NCI-H69 (cell line): Measurements from ENCODE around the gene SCAP.

Experiments
- DNase-seq: peaks from one replicate; lab custom pipeline; 2025; lab: John Stamatoyannopoulos, UW

The SCAP gene

DNA sequence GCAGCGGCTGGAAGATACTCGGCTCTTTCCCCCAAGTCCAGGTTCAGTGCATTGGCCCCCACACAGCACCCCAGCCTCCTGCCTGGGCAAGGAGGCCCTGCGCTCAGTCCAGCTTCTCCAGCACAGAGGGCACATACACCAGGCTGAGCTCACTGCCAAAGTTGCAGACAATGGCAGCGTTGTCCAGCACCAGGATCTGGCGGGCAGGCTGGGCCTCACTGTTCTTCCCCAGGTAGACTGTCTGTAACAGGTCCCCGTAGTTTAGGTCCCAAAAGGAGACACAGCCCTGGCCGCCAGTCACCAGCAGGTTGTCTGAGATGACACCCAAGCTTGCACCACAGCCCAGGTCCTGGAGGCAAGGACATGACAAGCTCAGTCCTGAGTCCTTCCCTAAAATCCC lies 62.0 kb downstream of the SCAP start:
- DNase-seq, result no peak

DNA sequence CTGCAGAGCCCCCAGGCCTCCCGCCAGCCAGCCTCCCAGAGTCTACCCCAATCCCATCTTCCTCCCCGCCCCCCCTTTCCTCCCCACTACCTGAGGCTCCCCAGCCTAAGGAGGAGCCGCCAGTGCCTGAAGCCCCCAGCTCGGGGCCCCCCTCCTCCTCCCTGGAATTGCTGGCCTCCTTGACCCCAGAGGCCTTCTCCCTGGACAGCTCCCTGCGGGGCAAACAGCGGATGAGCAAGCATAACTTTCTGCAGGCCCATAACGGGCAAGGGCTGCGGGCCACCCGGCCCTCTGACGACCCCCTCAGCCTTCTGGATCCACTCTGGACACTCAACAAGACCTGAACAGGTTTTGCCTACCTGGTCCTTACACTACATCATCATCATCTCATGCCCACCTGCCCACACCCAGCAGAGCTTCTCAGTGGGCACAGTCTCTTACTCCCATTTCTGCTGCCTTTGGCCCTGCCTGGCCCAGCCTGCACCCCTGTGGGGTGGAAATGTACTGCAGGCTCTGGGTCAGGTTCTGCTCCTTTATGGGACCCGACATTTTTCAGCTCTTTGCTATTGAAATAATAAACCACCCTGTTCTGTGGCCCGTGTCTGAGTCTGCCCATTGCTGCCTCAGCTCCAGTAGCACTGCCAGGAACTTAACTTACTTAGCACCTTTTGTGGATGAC lies 62.8 kb downstream of the SCAP start:
- no peak for DNase-seq

DNA sequence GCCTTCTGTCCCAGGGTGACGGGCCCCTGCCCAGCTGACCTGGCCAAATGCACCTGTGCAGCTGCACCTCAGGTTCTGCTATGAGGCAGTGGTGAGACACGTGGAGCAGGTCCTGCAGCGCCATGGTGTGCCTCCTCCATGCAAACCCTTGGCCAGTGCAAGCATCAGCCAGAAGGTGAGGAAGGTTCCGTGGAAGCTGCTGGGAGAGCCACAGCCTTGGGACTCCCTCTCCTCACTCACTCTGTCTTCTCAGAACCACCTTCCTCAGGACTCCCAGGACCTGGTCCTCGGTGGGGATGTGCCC lies 63.3 kb downstream of the SCAP start:
- no peak for DNase-seq

DNA sequence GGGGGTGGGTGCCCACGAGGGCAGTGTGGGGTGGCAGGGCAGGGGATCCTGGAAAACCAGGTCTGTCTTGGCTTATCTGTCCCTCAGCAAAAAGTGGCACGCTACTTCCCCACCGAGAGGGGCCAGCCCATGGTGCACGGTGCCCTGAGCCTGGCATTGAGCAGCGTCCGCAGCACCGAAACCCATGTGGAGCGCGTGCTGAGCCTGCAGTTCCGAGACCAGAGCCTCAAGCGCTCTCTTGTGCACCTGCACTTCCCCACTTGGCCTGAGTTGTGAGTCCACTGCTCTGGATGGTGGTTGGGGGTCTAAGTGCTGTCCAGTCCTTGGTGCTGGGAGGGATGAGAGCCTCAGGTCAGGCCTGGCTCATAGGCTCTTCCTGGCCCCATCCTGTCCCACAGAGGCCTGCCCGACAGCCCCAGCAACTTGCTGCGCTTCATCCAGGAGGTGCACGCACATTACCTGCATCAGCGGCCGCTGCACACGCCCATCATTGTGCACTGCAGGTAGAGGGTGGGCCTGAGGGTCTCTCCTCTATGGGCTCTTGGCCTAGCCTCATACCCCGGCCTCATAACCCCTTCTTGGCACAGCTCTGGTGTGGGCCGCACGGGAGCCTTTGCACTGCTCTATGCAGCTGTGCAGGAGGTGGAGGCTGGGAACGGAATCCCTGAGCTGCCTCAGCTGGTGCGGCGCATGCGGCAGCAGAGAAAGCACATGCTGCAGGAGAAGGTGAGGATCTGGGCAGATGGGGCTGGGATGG lies 63.9 kb downstream of the SCAP start:
- DNase-seq, result no peak

DNA sequence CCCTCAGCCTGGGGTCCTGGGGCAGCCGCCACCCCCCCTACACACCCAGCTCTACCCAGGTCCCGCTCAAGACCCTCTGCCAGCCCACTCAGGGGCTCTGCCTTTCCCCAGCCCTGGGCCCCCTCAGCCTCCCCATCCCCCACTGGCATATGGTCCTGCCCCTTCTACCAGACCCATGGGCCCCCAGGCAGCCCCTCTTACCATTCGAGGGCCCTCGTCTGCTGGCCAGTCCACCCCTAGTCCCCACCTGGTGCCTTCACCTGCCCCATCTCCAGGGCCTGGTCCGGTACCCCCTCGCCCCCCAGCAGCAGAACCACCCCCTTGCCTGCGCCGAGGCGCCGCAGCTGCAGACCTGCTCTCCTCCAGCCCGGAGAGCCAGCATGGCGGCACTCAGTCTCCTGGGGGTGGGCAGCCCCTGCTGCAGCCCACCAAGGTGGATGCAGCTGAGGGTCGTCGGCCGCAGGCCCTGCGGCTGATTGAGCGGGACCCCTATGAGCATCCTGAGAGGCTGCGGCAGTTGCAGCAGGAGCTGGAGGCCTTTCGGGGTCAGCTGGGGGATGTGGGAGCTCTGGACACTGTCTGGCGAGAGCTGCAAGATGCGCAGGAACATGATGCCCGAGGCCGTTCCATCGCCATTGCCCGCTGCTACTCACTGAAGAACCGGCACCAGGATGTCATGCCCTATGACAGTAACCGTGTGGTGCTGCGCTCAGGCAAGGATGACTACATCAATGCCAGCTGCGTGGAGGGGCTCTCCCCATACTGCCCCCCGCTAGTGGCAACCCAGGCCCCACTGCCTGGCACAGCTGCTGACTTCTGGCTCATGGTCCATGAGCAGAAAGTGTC lies 64.7 kb downstream of the SCAP start:
- DNase-seq, result no peak

DNA sequence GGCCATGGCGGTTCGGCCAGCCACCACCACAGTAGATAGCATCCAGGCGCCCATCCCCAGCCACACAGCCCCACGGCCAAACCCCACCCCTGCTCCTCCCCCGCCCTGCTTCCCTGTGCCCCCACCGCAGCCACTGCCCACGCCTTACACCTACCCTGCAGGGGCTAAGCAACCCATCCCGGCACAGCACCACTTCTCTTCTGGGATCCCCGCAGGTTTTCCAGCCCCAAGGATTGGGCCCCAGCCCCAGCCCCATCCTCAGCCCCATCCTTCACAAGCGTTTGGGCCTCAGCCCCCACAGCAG lies 65.4 kb downstream of the SCAP start:
- DNase-seq, result no peak

DNA sequence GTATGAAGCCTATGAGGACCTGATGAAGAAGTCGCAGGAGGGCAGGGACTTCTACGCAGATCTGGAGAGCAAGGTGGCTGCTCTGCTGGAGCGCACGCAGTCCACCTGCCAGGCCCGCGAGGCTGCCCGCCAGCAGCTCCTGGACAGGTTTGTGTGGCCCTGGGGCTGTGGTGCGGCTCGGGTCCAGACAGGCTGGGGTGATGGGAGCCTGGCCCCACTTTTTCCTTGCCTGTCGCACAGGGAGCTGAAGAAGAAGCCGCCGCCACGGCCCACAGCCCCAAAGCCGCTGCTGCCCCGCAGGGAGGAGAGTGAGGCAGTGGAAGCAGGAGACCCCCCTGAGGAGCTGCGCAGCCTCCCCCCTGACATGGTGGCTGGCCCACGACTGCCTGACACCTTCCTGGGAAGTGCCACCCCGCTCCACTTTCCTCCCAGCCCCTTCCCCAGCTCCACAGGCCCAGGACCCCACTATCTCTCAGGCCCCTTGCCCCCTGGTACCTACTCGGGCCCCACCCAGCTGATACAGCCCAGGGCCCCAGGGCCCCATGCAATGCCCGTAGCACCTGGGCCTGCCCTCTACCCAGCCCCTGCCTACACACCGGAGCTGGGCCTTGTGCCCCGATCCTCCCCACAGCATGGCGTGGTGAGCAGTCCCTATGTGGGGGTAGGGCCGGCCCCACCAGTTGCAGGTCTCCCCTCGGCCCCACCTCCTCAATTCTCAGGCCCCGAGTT lies 65.9 kb downstream of the SCAP start:
- DNase-seq, result no peak

DNA sequence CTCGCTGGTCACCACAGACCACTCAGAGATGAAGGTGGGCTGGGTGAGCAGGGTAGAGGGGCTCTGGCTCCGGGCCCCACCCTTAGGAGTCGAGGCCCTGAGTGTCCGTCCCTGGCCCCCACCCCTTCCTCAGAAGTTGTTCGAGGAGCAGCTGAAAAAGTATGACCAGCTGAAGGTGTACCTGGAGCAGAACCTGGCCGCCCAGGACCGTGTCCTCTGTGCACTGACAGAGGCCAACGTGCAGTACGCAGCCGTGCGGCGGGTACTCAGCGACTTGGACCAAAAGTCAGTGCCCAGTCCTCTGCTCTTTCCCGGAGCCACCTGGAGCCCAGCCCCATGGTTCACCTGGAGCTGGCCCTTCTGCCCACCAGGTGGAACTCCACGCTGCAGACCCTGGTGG lies 66.5 kb downstream of the SCAP start:
- no peak for DNase-seq

DNA sequence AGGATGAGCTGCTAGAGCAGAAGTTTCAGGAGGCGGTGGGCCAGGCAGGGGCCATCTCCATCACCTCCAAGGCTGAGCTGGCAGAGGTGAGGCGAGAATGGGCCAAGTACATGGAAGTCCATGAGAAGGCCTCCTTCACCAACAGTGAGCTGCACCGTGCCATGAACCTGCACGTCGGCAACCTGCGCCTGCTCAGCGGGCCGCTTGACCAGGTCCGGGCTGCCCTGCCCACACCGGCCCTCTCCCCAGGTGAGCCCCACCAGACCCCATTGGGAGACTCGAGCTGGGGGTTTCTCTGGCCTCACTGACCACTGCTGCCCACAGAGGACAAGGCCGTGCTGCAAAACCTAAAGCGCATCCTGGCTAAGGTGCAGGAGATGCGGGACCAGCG lies 66.9 kb downstream of the SCAP start:
- DNase-seq, result no peak

DNA sequence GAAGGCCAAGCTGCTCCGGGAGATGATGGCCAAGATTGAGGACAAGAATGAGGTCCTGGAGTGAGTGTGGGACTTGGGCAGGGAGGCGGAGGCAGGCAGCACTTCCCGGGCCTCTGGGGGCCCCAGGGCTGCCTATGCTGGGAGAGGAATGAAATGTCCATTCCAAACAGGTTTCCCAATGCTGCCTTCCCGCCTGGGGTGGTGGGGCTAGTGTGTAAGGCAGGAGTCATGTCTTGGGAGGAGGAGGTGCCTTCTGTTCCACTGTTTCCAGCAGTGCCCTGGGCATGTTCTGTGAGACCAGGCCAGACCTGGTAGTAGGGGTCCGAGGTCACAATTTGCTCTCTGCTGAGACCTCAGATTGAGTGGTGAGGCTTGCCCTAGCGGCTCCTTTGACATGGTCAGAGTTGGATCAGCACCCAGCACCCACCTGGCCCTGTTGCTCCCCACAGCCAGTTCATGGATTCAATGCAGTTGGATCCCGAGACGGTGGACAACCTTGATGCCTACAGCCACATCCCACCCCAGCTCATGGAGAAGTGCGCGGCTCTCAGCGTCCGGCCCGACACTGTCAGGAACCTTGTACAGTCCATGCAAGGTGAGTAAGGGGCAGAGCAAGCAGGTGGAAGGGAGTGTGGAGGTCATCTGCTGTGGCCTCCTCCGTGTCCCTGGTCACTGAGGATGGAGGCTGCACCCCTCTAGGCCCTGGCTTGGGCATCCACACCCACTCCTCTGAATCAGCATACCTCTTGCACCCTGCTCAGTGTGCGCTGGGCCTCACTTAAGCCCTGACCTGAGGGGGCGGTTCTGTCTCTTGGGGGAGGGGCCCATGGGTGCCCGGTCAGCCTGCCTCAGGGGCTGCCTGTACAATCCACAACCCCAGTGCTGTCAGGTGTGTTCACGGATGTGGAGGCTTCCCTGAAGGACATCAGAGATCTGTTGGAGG lies 67.6 kb downstream of the SCAP start:
- no peak for DNase-seq

DNA sequence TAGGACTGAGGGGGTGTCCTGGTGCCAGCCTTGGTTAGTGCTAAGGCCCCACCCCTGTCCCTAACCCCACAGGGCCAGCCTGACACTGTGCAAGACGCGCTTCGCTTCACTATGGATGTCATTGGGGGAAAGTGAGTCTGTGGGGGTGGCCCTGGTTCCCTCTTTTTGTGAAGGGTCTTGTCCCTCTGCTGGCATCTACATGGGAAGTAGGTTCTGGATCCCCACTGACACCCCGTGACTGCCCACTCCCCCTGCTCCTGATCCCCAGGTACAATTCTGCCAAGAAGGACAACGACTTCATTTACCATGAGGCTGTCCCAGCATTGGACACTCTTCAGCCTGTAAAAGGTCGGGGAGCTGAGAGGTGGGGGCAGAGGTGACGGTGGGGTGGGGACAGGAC lies 68.5 kb downstream of the SCAP start:
- DNase-seq, result no peak

DNA sequence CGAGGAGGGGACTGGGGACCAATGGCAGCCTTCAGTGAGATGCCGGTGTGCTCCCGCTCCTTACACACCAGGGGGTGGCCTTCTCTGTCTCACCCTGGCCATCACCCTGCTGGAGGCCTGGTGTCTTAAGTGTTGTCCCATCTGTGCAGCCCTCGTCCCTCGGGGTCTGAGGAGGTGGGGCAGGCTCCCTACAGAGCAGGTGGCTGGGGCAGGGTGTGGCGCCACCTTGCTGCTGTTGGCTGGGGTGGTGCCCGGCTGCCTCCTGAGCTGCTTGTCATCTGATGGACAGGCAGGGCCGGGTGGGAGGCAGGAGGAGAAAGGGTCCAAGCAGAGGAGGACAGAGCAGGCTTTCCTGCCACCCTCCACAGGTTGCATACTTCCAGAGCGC lies 69.0 kb downstream of the SCAP start:
- DNase-seq, result peak; percentile 4

DNA sequence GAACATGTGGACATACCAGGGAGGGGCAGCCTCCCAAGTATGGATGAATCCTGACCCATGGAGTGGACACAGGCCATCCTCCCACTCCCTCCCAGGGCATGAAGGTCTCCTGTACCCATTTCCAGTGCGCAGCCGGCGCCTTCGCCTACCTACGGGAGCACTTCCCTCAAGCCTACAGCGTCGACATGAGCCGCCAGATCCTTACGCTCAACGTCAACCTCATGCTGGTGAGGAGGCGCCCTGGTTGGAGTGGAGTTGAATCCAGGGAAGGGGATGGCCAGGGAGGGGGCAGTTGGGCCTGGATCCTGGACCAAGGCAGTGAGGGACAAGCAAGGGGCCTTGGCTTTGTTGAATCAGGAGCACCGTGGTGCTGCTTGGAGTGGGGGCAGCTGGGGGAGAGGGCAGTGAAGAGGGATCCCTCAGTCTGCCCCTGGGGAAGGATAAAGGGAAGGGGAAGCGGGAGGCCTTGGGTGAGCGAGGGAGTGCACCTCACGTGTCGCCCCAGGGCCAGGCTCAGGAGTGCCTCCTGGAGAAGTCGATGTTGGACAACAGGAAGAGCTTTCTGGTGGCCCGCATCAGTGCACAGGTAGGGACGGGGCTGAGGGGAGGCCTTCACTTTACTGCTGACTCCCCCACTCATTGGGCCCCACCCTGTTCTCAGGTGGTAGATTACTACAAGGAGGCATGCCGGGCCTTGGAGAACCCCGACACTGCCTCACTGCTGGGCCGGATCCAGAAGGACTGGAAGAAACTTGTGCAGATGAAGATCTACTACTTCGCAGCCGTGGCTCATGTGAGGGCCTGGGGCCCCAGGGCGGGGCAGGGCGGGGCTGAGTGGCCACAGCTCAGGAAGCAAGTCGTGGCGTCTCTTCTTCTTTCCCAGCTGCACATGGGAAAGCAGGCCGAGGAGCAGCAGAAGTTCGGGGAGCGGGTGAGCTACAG lies 69.7 kb downstream of the SCAP start:
- no peak for DNase-seq

DNA sequence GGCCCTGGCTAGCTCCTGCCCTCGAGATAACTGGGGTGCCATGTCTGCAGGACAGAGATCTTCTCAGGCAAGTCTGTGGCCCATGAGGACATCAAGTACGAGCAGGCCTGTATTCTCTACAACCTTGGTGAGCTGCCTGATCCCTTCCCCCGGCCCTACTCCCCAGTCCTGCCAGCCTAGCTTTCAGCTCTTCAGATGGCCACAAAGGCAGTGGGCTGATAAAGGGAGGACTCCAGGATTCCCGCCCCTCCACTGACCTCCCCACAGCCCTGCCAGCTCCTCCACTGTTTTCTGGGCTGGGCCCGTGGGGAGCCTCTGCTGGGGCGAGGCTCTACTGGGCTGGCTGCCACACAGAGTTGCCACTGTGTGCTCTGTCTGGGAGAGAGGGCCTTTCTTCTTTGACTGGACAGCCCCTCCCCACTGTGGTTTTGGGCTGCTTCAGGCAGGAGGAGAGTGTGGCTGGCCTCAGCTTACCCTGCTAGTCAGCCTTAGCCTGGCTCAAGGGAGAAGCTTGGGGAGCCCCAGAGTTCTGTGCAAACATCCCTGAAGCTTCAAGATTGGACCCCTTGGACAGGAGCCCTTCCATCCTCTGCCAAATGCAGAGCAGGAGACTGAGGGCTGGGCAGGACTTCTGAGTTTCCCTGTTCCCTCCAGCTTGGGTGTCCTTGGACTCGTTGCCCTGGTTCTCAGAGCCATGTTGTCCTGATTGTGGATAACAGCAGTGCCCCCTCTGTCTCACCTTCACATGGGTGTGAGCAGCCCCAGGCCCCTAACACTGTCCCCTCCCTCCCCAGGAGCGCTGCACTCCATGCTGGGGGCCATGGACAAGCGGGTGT lies 70.6 kb downstream of the SCAP start:
- no peak for DNase-seq

DNA sequence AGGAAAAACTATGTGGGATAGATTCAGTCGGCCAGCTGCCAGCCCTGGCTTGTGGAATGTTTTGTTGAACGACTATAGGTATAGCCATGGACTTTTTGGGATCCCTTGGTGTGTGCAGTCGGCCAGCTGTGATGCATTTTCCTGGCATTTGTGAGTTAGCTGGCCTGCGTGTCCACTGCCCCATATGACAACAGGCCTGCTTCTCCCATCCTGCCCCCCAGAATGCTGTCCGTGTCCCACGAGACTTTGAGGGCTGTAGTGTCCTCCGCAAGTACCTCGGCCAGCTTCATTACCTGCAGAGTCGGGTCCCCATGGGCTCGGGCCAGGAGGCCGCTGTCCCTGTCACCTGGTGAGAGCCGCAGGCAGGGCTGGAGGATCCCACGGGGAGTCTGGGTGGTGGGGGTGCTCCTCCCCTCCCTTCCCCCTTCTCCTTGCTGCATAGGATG lies 71.3 kb downstream of the SCAP start:
- DNase-seq, result no peak

DNA sequence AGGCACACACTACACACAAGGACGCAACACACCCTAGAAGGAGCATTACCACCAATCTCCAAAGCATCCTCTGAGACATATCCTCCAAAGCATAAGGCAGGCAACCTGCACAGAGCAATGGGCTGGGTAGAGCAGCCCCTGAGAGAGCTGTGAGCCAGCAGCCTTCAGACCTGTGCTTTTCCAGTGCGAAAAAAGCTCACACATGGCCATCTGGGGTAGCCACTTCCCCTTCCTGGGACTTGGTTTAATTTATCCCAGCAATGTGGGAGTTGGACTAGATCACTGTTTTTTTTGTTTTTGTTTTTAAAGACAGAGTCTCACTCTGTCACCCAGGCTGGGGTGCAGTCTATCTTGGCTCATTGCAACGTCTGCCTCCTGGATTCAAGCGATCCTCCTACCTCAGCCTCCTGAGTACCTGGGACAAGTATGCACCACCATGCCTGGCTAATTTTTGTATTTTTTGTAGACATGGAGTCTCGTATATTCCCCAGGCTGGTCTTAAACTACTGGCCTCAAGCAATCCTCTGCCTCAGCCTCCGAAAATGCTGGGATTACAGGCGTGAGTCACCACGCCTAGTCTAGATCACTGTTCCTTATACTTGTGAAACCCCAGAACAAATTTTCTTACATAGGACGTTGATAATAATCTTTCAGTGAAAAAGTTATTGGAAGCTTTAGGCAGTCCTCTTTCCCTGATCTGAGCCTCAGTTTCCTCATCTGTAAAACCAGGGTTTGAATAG lies 76.0 kb downstream of the SCAP start:
- DNase-seq, result no peak

DNA sequence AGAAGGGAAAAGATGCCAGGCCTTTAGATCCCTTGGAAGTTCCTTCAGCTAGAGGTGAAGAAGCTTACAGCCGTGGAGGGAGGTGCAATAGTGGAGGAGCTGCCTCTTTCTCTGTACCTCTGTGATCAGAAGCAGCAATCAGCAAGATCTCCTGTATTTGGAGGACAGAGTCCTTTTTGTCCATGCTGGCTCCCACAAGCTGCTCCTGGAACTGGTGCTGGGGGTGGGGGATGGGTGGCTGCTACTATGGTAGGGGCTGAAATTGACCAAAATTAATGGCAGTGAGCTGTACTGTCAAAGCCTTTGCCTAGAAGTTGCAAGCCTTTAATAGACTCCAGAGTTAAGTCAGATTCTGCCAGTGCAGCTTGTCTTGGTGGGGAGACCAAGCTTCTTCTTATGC lies 76.7 kb downstream of the SCAP start:
- DNase-seq, result no peak

DNA sequence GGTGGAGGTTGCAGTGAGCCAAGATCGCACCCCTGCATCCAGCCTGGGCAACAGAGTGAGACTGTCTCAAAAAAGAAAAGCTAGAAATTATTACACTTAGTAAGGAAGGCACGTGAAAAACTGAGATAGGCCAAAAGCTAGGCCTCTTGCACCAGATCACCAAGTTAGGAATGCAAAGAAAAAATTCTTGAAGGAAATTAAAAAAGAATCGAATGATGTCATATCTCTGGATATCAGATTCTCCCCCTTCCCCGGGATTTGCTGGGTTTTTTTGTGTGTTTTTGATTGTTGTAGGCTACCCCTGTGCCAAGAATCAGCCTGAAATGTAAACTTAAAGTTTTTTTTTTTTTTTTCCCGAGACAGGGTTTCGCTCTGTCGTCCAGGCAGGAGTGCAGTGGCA lies 77.5 kb downstream of the SCAP start:
- DNase-seq, result no peak

DNA sequence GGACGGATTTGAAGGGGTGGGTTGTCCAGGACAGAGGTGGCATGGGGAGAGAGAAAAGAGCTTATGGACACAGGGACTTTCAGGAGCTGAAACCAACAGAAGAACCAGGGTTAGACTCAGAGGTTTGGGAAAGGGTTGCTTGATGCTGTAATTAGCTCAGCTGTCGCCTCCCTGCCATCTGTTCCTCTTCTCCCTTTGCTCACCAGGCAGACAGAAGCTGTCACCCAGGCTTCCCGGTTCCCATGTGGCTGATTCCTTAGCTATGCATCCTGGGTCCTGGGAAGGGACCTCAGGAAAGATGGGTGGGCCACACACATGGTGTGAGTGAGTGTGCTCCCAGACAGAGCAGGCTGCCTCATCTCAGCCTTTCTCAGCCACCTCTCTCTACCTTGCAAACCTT lies 80.9 kb downstream of the SCAP start:
- peak; percentile 69 for DNase-seq
